Hypothalamus (tissue), 51 donors: ENCODE measurements around the gene MAP1A.

ENCODE experiments used
- DNase-seq, 51 donors: peaks; one replicate each; lab custom pipeline; 2025; lab: John Stamatoyannopoulos, UW

The MAP1A gene

DNA sequence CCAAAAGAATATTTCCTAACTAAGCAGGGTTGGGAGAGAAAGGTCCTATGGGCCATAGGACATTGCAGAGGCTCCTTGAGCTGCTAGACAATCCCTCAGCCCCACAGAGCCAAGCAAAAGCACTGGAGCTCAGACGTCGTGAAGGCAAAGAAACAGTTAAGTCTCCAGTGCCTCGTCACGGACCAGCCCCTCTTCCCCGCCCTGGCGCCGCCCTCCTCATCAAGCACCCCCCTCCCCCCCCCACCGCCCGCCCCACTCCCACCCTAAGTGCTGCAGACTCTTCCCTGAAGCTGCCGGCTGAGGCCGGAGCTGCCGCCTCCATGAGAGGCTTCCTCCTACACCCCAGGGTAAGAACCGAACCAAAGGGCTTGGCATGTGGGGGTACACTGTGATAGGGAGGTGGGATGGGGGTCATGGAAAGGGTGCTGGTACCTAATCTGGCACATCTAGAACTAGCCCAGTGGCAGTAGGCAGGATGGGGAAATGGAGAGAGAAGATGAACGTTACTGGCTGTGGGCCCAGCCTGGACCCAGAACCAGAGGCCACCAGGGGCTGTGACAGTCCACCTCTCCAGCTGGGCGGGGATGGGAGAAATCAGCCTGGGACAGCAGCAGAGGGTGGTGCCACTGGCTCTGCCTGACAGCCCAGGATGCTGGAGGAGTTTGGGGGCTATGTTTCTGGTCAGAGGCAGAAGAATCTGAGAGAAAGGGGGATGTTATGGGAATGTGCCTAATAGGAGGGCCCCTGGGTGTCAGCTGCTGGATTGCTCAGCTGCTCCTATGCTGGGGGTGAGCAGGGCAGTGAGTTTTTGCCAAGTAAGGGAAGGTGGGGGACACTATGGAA is at the start of gene MAP1A:
MAP1A (plus strand) TSS at position 255 of the 843 bp plus-strand sequence. CDS start 3,866 bp downstream, outside the sequence.
- peak in 50 of 51 donors; percentile 20 to 90 (median 67) for DNase-seq

- no peak for DNase-seq
Observed at GRCh38 chr15:43469867-43470266, 47.5 kb upstream of the MAP1A start.

DNA sequence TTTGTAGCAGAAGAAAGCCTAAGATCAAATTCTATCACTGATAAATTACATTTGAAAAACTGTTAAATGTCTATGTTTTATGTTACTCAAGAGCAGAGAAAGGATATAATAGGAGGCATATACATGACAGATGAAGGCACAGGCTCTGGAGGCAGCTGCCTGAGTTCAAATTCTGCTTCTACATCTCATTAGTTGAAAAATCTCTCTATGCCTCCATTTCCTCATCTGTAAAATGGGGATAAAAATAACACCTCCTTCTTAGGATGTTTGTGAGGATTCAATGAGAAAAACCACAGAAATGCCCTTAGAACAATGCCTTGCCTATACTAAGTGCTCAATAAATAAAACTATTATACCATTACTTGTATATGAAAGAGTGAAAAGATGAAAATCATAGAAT is 45.4 kb upstream of the MAP1A start:
- DNase-seq, result no peak

- DNase-seq, result no peak
Observed at GRCh38 chr15:43473885-43474284, 43.5 kb upstream of the MAP1A start.

- peak in 1 of 51 donors; percentile 15 for DNase-seq
Observed at GRCh38 chr15:43483297-43484128, 33.9 kb upstream of the MAP1A start.

DNA sequence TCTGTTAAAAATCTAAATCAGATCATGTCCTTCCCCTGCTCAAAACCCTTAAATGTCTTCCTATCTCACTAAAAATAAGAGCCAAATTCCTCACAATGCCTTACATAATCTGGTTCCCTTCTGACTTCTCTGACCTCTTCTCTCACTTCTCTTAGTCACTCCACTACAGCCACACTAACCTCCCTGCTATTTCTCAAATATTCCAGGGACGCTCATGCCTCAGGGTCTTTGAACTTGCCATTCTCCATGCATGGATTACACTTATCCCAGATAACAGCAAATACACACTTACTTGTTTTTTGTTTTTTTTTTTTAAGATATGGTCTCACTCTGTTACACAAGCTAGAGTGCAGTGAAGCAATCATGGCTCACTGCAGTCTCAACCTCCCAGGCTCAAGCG is 33.0 kb upstream of the MAP1A start:
- no peak for DNase-seq

- DNase-seq, result no peak
Observed at GRCh38 chr15:43487271-43487895, 30.0 kb upstream of the MAP1A start.

DNA sequence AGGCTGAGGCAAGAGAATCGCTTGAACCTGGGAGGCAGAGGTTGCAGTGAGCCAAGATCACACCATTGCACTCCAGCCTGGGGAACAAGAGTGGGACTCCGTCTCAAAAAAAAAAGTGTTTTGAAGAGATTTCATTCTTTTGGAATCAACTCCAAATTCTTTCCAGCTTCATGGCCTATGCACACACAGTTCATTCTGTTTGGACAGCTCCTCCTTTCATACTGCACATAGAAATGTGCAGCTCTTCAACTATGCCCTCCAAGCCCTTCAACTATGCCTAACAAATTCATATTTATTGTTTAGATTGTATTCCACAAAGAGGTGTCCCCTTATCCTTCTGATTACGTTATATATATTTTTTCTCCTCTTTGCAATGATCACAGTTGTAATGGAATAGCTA is 28.6 kb upstream of the MAP1A start:
- DNase-seq, result no peak

DNA sequence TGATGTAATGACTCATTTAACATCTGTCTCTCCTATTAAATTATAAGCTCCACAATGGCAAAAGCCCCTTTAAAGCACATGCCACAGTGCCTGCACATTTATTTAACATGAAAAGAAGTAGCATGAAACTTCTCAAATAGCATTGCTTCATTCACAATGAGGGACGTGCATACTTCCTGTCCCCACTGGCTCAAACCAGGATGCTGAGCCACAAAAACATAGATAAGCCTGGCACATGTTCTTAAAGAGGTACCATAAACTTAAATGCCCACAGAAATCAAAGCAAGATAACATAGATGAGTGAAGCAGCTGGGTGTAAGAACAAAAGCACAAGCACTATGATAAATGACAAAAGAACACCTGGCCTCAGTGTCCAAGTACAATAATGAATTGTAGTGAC is 28.2 kb upstream of the MAP1A start:
- DNase-seq, result no peak

DNA sequence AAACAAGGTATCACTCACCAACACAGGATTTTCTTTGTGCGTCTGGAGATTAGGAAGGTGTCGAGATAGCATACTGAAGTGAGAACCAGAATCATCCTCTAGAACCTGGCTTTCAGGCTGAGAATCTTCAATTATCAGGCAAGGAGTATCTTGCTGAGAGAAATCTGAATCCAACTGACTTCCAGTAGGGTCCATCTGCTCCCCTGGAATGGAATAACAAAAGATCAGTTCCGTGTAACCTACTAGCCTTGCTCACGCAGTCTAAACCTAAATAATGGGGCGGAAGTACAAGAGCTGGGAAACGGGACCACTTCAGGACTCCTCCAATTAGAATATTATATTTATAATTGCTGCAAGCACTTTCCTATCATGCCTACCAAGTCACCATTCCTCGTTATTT is 25.1 kb upstream of the MAP1A start:
- no peak for DNase-seq

- DNase-seq, result peak; percentile 54 to 98 (median 91)
Observed at GRCh38 chr15:43492673-43493601, 24.5 kb upstream of the MAP1A start, which contains the start of gene TP53BP1. TP53BP1 (minus strand) TSS chr15:43493156; CDS start chr15:43493043, 113 bp downstream.

DNA sequence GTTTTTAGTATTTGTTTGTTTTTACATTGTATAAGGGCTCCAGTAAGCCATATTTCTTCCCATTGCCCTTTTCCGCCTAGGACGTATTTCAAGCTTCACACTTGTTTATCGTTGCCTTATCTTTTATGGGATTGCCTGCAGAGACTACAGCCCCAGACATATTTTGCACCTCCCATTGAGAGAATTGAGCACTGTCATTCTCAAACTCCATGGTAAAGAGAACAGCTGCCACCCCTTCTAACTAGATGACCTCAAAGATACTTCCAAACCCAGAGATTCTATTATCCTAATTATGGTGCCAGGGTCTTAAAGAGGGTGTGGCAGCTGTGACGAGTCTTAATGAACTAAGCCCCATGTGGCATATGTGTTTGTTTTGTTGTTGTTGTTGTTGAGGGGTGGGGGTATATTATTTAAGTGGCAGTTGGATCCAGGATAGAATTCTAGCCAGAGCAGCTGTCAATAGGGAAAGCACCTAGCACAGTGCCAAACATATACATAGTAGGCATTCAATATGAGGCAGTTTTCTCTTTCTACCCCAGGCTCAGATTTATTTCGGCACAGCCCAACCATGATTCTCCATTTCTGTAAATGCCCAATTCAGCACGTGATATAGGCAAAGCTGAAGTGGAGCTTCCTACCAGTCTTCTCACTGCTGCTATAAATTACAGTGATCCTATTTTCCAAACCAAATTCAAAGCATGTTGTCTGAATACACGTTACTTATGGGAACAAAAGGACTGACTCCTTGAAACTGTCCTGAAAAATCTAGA is 23.5 kb upstream of the MAP1A start:
- DNase-seq, result no peak

DNA sequence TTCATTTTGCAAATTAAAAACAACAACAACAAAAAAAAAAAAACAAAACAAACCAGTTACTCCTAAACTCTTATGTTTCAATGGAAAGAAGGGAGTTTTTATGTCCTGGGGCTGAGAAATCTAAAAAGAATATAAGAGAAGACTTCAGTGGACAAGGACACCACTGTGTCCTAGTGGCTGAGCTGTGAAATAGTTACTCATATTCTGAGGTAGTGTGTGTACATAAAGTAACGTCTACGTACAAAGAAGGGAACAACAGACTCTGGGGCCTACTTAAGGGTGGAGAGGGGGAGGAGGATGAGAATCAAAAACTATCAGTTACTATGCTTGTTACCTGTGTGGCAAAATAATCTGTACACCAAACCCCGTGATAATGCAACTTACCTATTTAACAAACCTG is 18.4 kb upstream of the MAP1A start:
- no peak for DNase-seq

- no peak for DNase-seq
Observed at GRCh38 chr15:43499635-43500034, 17.8 kb upstream of the MAP1A start.

- DNase-seq, result no peak
Observed at GRCh38 chr15:43505738-43506137, 11.7 kb upstream of the MAP1A start.

DNA sequence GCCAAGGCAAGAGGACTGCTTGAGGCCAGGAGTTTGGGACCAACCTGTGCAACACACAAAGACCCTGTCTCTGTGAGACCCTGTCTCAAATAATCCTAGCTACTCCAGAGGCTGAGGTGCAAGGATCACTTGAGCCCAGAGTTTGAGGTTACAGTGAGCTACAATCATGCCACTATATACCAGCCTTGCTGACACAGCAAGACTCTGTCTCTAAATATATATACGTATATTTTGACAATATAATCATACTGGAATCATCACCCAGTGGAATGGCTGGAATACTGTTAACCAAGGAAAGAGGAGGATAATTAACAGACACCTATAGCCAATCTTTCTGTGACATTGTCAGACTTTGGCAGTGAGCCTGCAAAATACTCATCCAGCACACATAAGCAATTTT is 9.0 kb upstream of the MAP1A start:
- DNase-seq, result no peak

DNA sequence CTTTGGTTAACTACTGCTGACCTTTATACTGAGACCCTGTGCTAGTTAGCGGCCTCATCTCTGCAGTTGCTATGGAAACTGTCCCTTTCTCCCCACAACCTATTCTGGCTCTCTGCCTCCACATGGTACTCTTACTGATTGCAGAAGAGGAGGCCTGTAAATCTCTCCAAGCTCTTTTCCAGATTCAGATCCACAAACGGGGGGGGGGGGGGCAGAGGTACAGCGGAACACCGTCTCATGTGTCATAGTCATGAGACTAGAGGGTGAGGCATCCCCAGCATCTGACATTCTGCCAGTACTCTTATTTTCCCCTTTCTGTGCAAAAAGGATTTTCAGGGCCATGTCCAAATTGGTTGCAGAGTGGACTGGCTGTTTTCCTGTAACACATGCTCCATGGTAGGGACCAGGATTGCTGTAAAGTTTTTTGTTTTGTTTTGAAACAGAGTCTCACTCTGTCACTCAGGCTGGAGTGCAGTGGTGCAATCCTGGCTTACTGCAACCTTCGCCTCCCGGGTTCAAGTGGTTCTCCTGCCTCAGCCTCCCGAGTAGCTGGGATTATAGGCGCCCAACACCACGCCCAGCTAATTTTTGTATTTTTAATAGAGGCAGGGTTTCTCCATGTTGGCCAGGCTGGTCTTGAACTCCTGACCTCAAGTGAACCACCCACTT is 8.3 kb upstream of the MAP1A start:
- peak in 6 of 51 donors; percentile 14 to 51 (median 23) for DNase-seq

- peak in 7 of 51 donors; percentile 13 to 86 (median 20) for DNase-seq
Observed at GRCh38 chr15:43509660-43510199, 7.7 kb upstream of the MAP1A start.
